Neutrophil (primary cell): ENCODE results near the gene COX10.

Source experiments
- H3K27ac ChIP-seq: fragments of 200-600 bp; sonication (generic); 2 replicates; pipeline ENCODE4 v1.5.1; 2016; ENCODE audit warnings: mild to moderate bottlenecking, moderate library complexity
- H3K27me3 ChIP-seq: fragments of 200-600 bp; sonication (generic); 2 replicates; pipeline ENCODE4 v1.6.0; 2016; ENCODE audit warnings: mild to moderate bottlenecking
- H3K36me3 ChIP-seq: fragments of 200-600 bp; sonication (generic); 2 replicates; pipeline ENCODE4 v1.5.1; 2017
- H3K4me1 ChIP-seq, 2 experiments: fragments of 200-600 bp in 1 of 2; sonication (generic) in 1 of 2; 1 replicate in 1 of 2; 2 replicates in 1 of 2; pipeline versions ENCODE4 v1.5.1 to v1.6.1; 2013 to 2016; ENCODE audit warnings: low read depth in 1 of 2, low read length in 1 of 2, mild to moderate bottlenecking in 1 of 2, moderate library complexity in 1 of 2; ENCODE audit not compliant: control insufficient read depth in 1 of 2, insufficient read depth in 1 of 2
- H3K4me3 ChIP-seq, 2 experiments: fragments of 200-600 bp in 1 of 2; sonication (generic) in 1 of 2; 1 replicate in 1 of 2; 2 replicates in 1 of 2; pipeline ENCODE4 v1.5.1; 2013 to 2016; ENCODE audit warnings: low read depth in 1 of 2, low read length in 1 of 2, mild to moderate bottlenecking in 1 of 2, moderate library complexity in 1 of 2
- H3K9me3 ChIP-seq: fragments of 200-600 bp; sonication (generic); 2 replicates; pipeline ENCODE4 v1.5.1; 2016
- TF ChIP-seq, protein P1 (sequence below): fragments of 200-600 bp; sonication (generic); IDR thresholded peaks from 2 replicates; pipeline ENCODE4 v1.5.1; 2016; ENCODE audit warnings: antibody characterized with exemption

COX10 gene

DNA sequence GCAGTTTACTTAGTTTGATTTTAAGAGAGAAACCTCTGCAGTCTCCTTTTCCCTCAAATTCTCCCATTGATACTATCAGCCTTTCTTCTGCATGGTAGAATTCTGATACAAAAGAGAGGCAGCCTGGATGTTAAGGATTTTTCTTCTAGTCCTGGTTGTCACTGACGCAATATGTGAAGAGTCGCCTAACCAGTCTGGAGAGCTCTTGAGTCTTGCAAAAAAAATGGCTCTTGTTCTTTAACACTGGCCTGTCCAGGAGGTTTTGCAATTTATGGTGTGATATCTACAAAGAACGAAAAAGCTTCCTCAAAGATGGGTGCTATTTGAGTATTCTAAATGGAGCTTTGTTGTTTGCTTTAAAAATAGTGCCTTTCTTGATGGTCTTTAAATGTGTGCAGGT, 28.9 kb downstream of the COX10 start:
- H3K27ac ChIP-seq: no peak overlapping the region
- peaks cover 9 to 12% of the 10 kb centered on the region in 2 experiments for H3K4me1 ChIP-seq
- H3K27me3 ChIP-seq: no peaks in the 10 kb centered on the region
- no peaks in the 10 kb centered on the region for H3K9me3 ChIP-seq
- no peak overlapping the region for H3K4me3 ChIP-seq
- no peaks in the 10 kb centered on the region for H3K36me3 ChIP-seq
- TF ChIP-seq, protein P1, sequence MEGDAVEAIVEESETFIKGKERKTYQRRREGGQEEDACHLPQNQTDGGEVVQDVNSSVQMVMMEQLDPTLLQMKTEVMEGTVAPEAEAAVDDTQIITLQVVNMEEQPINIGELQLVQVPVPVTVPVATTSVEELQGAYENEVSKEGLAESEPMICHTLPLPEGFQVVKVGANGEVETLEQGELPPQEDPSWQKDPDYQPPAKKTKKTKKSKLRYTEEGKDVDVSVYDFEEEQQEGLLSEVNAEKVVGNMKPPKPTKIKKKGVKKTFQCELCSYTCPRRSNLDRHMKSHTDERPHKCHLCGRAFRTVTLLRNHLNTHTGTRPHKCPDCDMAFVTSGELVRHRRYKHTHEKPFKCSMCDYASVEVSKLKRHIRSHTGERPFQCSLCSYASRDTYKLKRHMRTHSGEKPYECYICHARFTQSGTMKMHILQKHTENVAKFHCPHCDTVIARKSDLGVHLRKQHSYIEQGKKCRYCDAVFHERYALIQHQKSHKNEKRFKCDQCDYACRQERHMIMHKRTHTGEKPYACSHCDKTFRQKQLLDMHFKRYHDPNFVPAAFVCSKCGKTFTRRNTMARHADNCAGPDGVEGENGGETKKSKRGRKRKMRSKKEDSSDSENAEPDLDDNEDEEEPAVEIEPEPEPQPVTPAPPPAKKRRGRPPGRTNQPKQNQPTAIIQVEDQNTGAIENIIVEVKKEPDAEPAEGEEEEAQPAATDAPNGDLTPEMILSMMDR: no peak

- Histone ChIP-seq H3K4me3 (no peak overlapping the region), H3K27me3 (no peaks in the 10 kb centered on the region), H3K36me3 (no peaks in the 10 kb centered on the region), H3K9me3 (no peaks in the 10 kb centered on the region), H3K4me1 (no peaks in the 10 kb centered on the region), H3K27ac (no peak overlapping the region)
- TF ChIP-seq, protein P1: no peak
These were observed 32.7 kb downstream of the COX10 start for GRCh38 chr17:14101976-14102375.

GRCh38 chr17:14103836-14104235, 34.5 kb downstream of the COX10 start:
- no peaks in the 10 kb centered on the region for H3K36me3 ChIP-seq
- H3K4me1 ChIP-seq: no peaks in the 10 kb centered on the region
- H3K9me3 ChIP-seq: no peaks in the 10 kb centered on the region
- H3K27ac ChIP-seq: no peak overlapping the region
- no peak overlapping the region for H3K4me3 ChIP-seq
- TF ChIP-seq, protein P1: no peak
- H3K27me3 ChIP-seq: no peaks in the 10 kb centered on the region

GRCh38 chr17:14104734-14105133, 35.4 kb downstream of the COX10 start:
- TF ChIP-seq, protein P1: no peak
- Histone ChIP-seq H3K4me1 (no peaks in the 10 kb centered on the region), H3K4me3 (no peak overlapping the region), H3K9me3 (no peaks in the 10 kb centered on the region), H3K27ac (no peak overlapping the region), H3K27me3 (no peaks in the 10 kb centered on the region), H3K36me3 (no peaks in the 10 kb centered on the region)

DNA sequence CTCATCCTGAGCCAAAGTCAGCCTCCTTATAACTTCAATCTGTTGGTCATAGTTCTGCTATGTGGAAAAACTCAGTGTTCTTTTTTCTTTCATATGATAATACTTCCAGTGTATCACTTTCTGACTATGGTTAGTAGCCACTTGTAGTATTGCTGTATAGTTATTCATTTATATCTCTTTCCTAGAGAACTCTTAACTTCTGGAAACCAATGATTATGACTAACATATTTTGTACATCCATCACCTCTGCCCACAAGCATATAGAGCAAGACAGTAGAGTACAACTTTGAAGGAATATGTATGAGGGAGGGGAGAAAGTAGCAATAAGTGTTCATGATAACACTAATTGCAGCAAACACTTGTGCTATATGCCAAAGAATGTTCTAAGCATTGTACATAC, 38.6 kb downstream of the COX10 start:
- TF ChIP-seq, protein P1: no peak
- H3K27ac ChIP-seq: no peak overlapping the region
- no peak overlapping the region for H3K4me3 ChIP-seq
- no peaks in the 10 kb centered on the region for H3K36me3 ChIP-seq
- no peaks in the 10 kb centered on the region for H3K4me1 ChIP-seq
- no peaks in the 10 kb centered on the region for H3K9me3 ChIP-seq
- H3K27me3 ChIP-seq: no peaks in the 10 kb centered on the region

GRCh38 chr17:14112407-14112806, 43.1 kb downstream of the COX10 start:
- H3K4me1 ChIP-seq: no peaks in the 10 kb centered on the region
- no peaks in the 10 kb centered on the region for H3K9me3 ChIP-seq
- no peaks in the 10 kb centered on the region for H3K27me3 ChIP-seq
- TF ChIP-seq, protein P1: no peak
- H3K4me3 ChIP-seq: no peak overlapping the region
- no peaks in the 10 kb centered on the region for H3K36me3 ChIP-seq
- H3K27ac ChIP-seq: no peak overlapping the region
